ENCODE results near the gene SLC9C1.
"Not testable (repeated sequence)": the region's sequence is repeated elsewhere in the genome, so short reads cannot be mapped to it uniquely, and the experiment has no call there.

GRCh38 chr3:112185423-112186035 is 108.5 kb downstream of the SLC9C1 start:
- TF ChIP-seq CTCF (IDR thresholded peaks at IDR 0.05 in 2 of 3, conservative IDR thresholded peaks at IDR 0.05 in 1 of 3; ENCODE audit: borderline replicate concordance in 1 of 3, insufficient read depth in 1 of 3, low read depth in 2 of 3, low read length in 2 of 3); MAX (IDR thresholded peaks at IDR 0.05); EZH2 (IDR thresholded peaks at IDR 0.05); POLR2A (IDR thresholded peaks at IDR 0.05; ENCODE audit: borderline replicate concordance, extremely low read depth, insufficient read depth, insufficient read length); SRF (IDR thresholded peaks at IDR 0.05; ENCODE audit: low read depth); ZFX (IDR thresholded peaks at IDR 0.05); CEBPB (IDR thresholded peaks at IDR 0.05; ENCODE audit: low read depth): not testable (repeated sequence)

Data from HCT116 (cell line).